HEK293 (cell line): ENCODE results near the gene PRIMPOL.

ENCODE experiments used
- CTCF ChIA-PET: fragments of 350-600 bp; formaldehyde crosslinking; extraction: SDS; loops from one replicate; lab custom pipeline; 2021; ENCODE audit warnings: antibody characterized with exemption; lab: Yijun Ruan, JAX
- POLR2A ChIA-PET: fragments of 300-600 bp; formaldehyde crosslinking; extraction: SDS; loops from one replicate; lab custom pipeline; 2020; ENCODE audit warnings: antibody characterized with exemption, inconsistent platforms; lab: Yijun Ruan, JAX
- H3K27ac ChIP-seq: fragments of 200-500 bp; sonication (Bioruptor generic); 2 replicates; pipeline ENCODE4 v1.5.1; 2014; ENCODE audit warnings: low read depth, low read length, control low read depth, inconsistent platforms; ENCODE audit errors: extremely low read depth
- H3K36me3 ChIP-seq, 2 experiments: fragments of 200-500 bp in 1 of 2; sonication (Bioruptor generic) in 1 of 2; 1 replicate in 1 of 2; 2 replicates in 1 of 2; pipeline ENCODE4 v1.5.1; 2014 to 2017; ENCODE audit warnings: inconsistent platforms in 2 of 2, low read length in 2 of 2; ENCODE audit not compliant: control insufficient read depth in 2 of 2, insufficient read depth in 1 of 2
- H3K4me1 ChIP-seq: fragments of 200-500 bp; sonication (Bioruptor generic); 2 replicates; pipeline ENCODE4 v1.5.1; 2014; ENCODE audit warnings: mild to moderate bottlenecking, low read length, inconsistent platforms; ENCODE audit not compliant: control insufficient read depth, insufficient read depth
- H3K4me3 ChIP-seq: 2 replicates; pipeline ENCODE4 v1.5.1; 2011; ENCODE audit warnings: low read depth, mild to moderate bottlenecking, control low read depth, low read length, moderate library complexity
- H3K9me3 ChIP-seq: fragments of 200-500 bp; sonication (Bioruptor generic); 2 replicates; pipeline ENCODE4 v1.5.1; 2014; ENCODE audit warnings: low read depth, low read length, inconsistent platforms; ENCODE audit not compliant: control insufficient read depth, insufficient read depth
- BCL11A ChIP-seq: fragments of 450-650 bp; formaldehyde crosslinking; IDR thresholded peaks from 2 replicates; pipeline ENCODE4 v1.5.1; 2016; ENCODE audit warnings: low read depth, missing biosample characterization, missing genetic modification characterization
- GLI4 ChIP-seq: fragments of 450-650 bp; formaldehyde crosslinking; IDR thresholded peaks from 2 replicates; pipeline ENCODE4 v1.5.1; 2016; ENCODE audit warnings: missing biosample characterization, missing genetic modification characterization
- PRDM10 ChIP-seq: fragments of 450-650 bp; formaldehyde crosslinking; IDR thresholded peaks from 2 replicates; pipeline ENCODE4 v1.5.1; 2016; ENCODE audit warnings: missing biosample characterization, missing genetic modification characterization
- TRIM28 ChIP-seq: IDR thresholded peaks from 2 replicates; pipeline ENCODE4 v1.6.1; 2011; ENCODE audit warnings: low read length, control low read depth, borderline replicate concordance
- ZFP37 ChIP-seq: fragments of 450-650 bp; formaldehyde crosslinking; IDR thresholded peaks from 2 replicates; pipeline ENCODE4 v1.5.1; 2016; ENCODE audit warnings: missing biosample characterization, missing genetic modification characterization
- ZNF138 ChIP-seq: fragments of 450-650 bp; formaldehyde crosslinking; IDR thresholded peaks from 2 replicates; pipeline ENCODE4 v1.5.1; 2016; ENCODE audit warnings: missing biosample characterization, missing genetic modification characterization, borderline replicate concordance
- ZNF140 ChIP-seq: fragments of 450-650 bp; formaldehyde crosslinking; IDR thresholded peaks from 2 replicates; pipeline ENCODE4 v1.5.1; 2016; ENCODE audit warnings: missing biosample characterization, missing genetic modification characterization
- ZNF157 ChIP-seq: fragments of 450-650 bp; formaldehyde crosslinking; IDR thresholded peaks from 2 replicates; pipeline ENCODE4 v1.5.1; 2016; ENCODE audit warnings: missing biosample characterization, missing genetic modification characterization
- ZNF16 ChIP-seq: fragments of 450-650 bp; formaldehyde crosslinking; IDR thresholded peaks from 2 replicates; pipeline ENCODE4 v1.5.1; 2016; ENCODE audit warnings: low read depth, missing biosample characterization, missing genetic modification characterization
- ZNF23 ChIP-seq: fragments of 450-650 bp; formaldehyde crosslinking; IDR thresholded peaks from 2 replicates; pipeline ENCODE4 v1.5.1; 2016; ENCODE audit warnings: missing biosample characterization, missing genetic modification characterization, borderline replicate concordance
- ZNF302 ChIP-seq: fragments of 450-650 bp; formaldehyde crosslinking; IDR thresholded peaks from 2 replicates; pipeline ENCODE4 v1.5.1; 2016; ENCODE audit warnings: missing biosample characterization, missing genetic modification characterization, low read depth
- ZNF394 ChIP-seq: fragments of 450-650 bp; formaldehyde crosslinking; IDR thresholded peaks from 2 replicates; pipeline ENCODE4 v1.5.1; 2016; ENCODE audit warnings: missing biosample characterization, missing genetic modification characterization, mild to moderate bottlenecking, moderate library complexity, borderline replicate concordance
- ZNF426 ChIP-seq: fragments of 450-650 bp; formaldehyde crosslinking; IDR thresholded peaks from 2 replicates; pipeline ENCODE4 v1.5.1; 2017; ENCODE audit warnings: missing biosample characterization, missing genetic modification characterization, mild to moderate bottlenecking, inconsistent platforms, moderate library complexity
- ZNF501 ChIP-seq: fragments of 450-650 bp; formaldehyde crosslinking; IDR thresholded peaks from 2 replicates; pipeline ENCODE4 v1.5.1; 2016; ENCODE audit warnings: missing biosample characterization, missing genetic modification characterization
- ZNF513 ChIP-seq: fragments of 450-650 bp; IDR thresholded peaks from 2 replicates; pipeline ENCODE4 v1.5.1; 2018; ENCODE audit warnings: missing biosample characterization, missing genetic modification characterization
- ZNF585B ChIP-seq: fragments of 450-650 bp; formaldehyde crosslinking; IDR thresholded peaks from 2 replicates; pipeline ENCODE4 v1.5.1; 2016; ENCODE audit warnings: missing biosample characterization, missing genetic modification characterization
- ZNF600 ChIP-seq: fragments of 450-650 bp; formaldehyde crosslinking; IDR thresholded peaks from 2 replicates; pipeline ENCODE4 v1.5.1; 2016; ENCODE audit warnings: missing biosample characterization, missing genetic modification characterization
- ZNF660 ChIP-seq: fragments of 450-650 bp; IDR thresholded peaks from 2 replicates; pipeline ENCODE4 v1.5.1; 2018; ENCODE audit warnings: missing biosample characterization, mild to moderate bottlenecking, missing genetic modification characterization
- ZXDB ChIP-seq: fragments of 450-650 bp; formaldehyde crosslinking; IDR thresholded peaks from 2 replicates; pipeline ENCODE4 v1.5.1; 2016; ENCODE audit warnings: missing biosample characterization, missing genetic modification characterization

The PRIMPOL gene

GRCh38 chr4:184653650-184654049 is 4.1 kb downstream of the PRIMPOL start:
- H3K36me3 ChIP-seq, result peaks cover 0 to 12% of the 10 kb centered on the region in 2 experiments; a peak in 2 of 3 replicates
- ChIA-PET POLR2A (interaction anchor here (0.9 kb wide), 1 partner anchor 9 kb away, joined by 3 read pairs; no protein-coding TSS in a partner anchor), CTCF (no interaction called here)
- no peaks in the 10 kb centered on the region for H3K9me3 ChIP-seq
- H3K27ac ChIP-seq, result no peak overlapping the region
- H3K4me1 ChIP-seq, result no peaks in the 10 kb centered on the region
- TF ChIP-seq PRDM10 (tag by site-specific recombination), result 0 out of 2 replicates have a peak, but pooled peaks have one; percentile 11
- no peak for TF ChIP-seq TRIM28
- no peak for TF ChIP-seq ZNF585B
- peak; percentile 43; the same call in 1 of the 2 replicates for TF ChIP-seq ZFP37 (tag by site-specific recombination)
- TF ChIP-seq ZXDB (tag by site-specific recombination), result no peak
- no peak for TF ChIP-seq ZNF157
- TF ChIP-seq BCL11A (tag by site-specific recombination), result no peak
- H3K4me3 ChIP-seq, result no peak overlapping the region

- Histone ChIP-seq H3K27ac (no peak overlapping the region), H3K9me3 (no peaks in the 10 kb centered on the region), H3K36me3 (peaks cover 4 to 30% of the 10 kb centered on the region in 2 experiments; a peak in 2 of 3 replicates), H3K4me3 (no peak overlapping the region)
- CTCF ChIA-PET, result no interaction called here
- POLR2A ChIA-PET, result no interaction called here
- TF ChIP-seq ZNF138 (tag by site-specific recombination) (no peak), ZNF302 (tag by site-specific recombination) (no peak), ZNF501 (tag by site-specific recombination) (no peak), ZNF600 (no peak), GLI4 (tag by site-specific recombination) (no peak), ZNF394 (tag by site-specific recombination) (no peak)
- TF ChIP-seq, all 188 proteins: peak for 0
- H3K4me1 ChIP-seq, result no peaks in the 10 kb centered on the region
Observed at GRCh38 chr4:184655889-184656869, 6.6 kb downstream of the PRIMPOL start.

DNA sequence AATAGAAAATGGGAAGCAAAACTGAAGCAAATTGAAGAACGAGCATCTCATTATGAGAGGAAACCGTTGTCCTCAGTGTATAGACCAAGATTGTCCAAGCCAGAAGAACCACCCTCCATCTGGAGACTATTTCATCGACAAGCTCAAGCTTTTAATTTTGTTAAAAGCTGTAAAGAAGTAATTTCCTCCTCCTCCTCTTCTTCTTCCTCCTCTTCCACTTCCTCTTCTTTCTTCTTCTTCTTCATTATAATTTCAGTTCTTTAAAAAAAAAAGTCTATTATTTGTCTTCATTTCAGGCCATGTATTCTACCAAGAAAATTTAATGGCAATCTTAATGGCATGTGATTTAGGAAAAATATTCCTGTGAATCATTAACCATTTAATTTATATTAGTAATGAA is 7.6 kb downstream of the PRIMPOL start:
- peaks cover 4 to 37% of the 10 kb centered on the region in 2 experiments for H3K36me3 ChIP-seq
- H3K4me1 ChIP-seq, result no peaks in the 10 kb centered on the region
- TF ChIP-seq ZNF23 (no peak), ZNF140 (tag by site-specific recombination) (no peak), ZNF513 (tag by site-specific recombination) (peak; percentile 62), GLI4 (tag by site-specific recombination) (no peak), ZNF660 (no peak), ZNF16 (tag by site-specific recombination) (no peak), ZNF426 (tag by site-specific recombination) (no peak)
- no peak overlapping the region for H3K4me3 ChIP-seq
- POLR2A ChIA-PET, result no interaction called here
- H3K27ac ChIP-seq, result no peak overlapping the region
- no peaks in the 10 kb centered on the region for H3K9me3 ChIP-seq
- CTCF ChIA-PET, result no interaction called here
